ENCODE results near the gene EPS8L3.

- TF ChIP-seq EZH2 (IDR thresholded peaks at IDR 0.05; ENCODE audit: borderline replicate concordance, low read depth, low read length, severe bottlenecking) (no peak), JUN (IDR thresholded peaks at IDR 0.05; ENCODE audit: borderline replicate concordance, insufficient read depth, insufficient read length, low read depth) (no peak), CTCF (IDR thresholded peaks at IDR 0.05; ENCODE audit: extremely low read depth in 1 of 2, insufficient read depth in 1 of 2, low read depth in 1 of 2, low read length in 2 of 2) (no peak), POLR2A (IDR thresholded peaks at IDR 0.05; ENCODE audit: low read depth, low read length) (no peak), POLR2AphosphoS5 (IDR thresholded peaks at IDR 0.05; ENCODE audit: insufficient read depth, low read depth, low read length) (no peak), MAX (IDR thresholded peaks at IDR 0.05; ENCODE audit: insufficient read depth, insufficient read length) (no peak), GATA2 (IDR thresholded peaks at IDR 0.05; ENCODE audit: insufficient read depth, insufficient read length, low read depth, low read length) (no peak)
Observed at GRCh38 chr1:109762039-109762585, 1.6 kb downstream of the EPS8L3 start.

Data from endothelial cell of umbilical vein (primary cell).